Stimulated activated CD4-positive, alpha-beta T cell treated with anti-CD3 and anti-CD28 coated beads, Interleukin-1b, Interleukin-23, amount 100 ng/mL, for 24 hours (primary cell): ENCODE measurements around the gene LMF1.
"Not testable (repeated sequence)": the region's sequence is repeated elsewhere in the genome, so short reads cannot be mapped to it uniquely, and the experiment has no call there.

ENCODE experiments used
- DNase-seq, 4 experiments: peaks; one replicate each; pipeline ENCODE4 v3.0.0-alpha.2; 2020; ENCODE audit warnings: low read depth in 4 of 4, low spot score in 1 of 4

LMF1 gene

DNA sequence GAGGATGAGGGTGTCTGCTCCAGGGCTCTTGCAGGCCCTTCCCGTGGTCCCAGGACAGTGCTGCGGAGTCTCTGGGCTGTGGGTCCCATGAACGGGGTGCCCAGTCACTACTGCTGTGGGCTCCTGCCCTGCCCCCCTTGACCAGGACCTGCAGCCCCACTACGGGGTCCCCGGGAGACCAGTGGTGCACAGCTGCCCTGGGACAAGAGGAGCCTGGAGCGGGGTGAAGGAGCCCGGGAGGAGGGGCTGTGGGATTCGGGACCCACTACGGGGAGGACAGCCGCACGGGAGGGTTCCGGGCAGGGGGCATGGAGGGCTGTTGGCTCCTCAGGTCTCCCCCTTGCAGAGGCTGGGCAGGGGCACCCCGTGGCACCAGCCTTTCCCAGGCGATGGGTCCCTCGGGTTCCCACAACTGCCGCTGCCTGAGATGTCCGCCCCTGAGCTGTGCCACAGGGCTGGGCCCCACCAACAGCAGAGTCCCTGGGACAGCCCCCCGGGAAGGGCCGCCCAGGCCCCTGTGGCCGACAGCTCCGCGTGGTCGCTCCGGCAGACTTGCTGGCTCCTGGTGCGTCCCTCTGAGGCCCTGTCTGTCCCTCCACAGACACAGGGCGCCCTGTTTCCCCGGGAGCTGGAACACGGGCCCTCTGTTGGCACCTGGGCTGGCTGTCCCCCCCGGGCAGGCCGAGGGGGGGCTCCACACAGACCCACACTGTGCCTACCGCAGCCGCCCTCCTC, 118.2 kb downstream of the LMF1 start:
- DNase-seq = no peak

DNA sequence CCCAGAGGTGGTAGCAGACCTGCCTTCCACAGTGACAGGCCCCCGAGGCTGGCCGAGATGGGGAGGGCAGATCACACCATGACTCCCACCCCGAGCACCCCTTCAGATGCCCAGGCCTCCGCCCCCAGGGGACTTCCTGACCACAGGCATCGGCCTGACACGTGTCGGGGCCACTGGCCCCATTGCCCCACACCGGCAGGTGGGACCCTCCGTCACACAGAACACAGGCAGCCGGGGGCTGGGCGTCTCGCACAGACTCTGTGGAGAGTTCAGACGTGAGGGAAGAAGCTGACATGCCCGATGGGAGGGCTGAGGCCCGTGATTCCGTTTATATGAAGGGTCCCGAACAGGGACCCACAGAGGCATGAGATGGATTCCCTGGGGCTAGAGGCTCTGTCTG, 118.9 kb downstream of the LMF1 start:
- DNase-seq = no peak

DNA sequence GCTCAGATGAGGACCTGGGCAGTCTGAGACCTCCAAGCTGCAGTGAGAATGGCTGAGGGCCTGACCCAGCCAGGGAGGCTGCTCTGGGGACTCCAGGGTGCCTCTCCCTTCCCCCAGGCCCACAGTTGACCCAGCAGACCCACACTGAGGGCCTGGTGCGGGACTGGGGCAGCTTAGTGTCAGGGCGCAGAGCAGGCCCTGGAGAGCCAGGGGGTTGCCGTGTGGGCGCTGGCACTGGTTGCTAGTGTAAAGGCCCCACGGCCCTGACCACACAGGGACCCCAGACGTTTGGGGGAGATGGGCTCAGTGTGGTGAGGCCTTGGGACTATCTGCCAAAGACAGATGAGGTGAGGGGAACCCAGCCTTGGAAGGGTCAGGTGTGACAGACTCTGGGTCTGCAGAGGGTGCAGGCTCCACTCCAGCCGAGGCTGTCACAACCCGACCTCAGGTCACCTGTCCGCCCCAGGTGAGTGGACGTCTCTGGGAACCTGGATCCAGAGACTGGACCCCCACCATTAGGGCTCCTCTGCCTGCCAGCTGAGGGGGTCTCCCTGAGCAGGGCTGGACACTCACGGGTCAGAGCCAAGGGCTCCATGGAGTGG, 119.5 kb downstream of the LMF1 start:
- DNase-seq = no peak

GRCh38 chr16:850668-851067, 120.1 kb downstream of the LMF1 start:
- DNase-seq = no peak

GRCh38 chr16:848510-849253, 122.1 kb downstream of the LMF1 start:
- no peak for DNase-seq

DNA sequence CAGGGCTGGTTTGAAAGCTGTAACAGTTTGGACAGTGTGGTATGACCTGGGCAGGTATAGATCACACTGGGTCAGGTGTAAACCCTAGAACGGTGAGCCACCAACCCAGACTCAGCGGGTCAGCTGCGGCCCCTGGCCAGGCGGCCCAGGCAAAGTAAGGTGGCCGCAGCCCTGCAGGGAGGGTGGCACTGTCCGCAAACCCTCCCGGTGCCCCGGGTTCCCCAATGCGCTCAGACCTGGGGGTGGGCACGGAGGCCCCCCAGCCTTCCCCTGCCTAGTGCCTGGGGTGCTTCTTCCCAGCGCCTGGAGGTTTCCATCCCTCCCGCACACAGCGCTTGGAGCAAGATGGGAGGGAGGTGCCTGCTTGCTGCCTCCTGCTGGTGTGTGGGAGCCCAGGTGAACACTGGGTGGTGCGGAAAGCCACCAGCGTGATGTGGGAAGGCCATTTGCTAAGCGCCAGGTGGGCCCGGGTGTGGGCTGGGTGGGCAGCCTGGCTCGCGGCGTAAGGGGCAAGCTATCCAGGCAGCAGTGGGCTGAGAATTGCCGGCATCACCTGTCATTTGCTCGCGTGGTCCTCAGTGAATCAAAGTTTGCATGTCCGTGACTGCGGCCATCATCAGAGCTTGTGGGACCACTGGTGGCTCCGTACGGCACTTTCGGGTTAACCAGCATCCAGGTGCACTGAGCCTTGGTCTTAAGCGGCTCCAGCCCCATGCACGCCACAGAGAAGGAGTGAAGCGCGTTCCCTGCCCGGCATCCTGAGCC, 122.9 kb downstream of the LMF1 start:
- no peak for DNase-seq

GRCh38 chr16:847151-847550, 123.6 kb downstream of the LMF1 start:
- DNase-seq = no peak

DNA sequence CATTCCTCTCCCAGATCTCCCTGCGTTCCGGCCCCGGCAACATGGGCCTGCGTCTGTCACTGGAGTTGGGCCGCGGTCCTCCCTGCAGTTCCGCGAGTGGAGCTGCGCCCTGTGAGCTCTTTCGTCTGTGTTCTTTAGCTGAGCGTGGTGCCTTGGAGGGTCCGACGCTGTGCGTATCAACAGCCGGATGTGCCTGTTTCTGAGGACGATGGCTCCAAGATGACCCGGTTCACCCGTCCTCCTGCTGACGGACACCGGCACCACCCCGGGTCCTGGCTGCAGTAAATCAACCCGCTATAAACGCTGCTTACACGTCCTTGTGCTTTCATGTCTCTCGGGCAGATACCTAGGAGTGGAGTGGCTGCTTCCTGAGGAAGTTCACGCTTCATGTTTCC, 125.4 kb downstream of the LMF1 start:
- no peak for DNase-seq

DNA sequence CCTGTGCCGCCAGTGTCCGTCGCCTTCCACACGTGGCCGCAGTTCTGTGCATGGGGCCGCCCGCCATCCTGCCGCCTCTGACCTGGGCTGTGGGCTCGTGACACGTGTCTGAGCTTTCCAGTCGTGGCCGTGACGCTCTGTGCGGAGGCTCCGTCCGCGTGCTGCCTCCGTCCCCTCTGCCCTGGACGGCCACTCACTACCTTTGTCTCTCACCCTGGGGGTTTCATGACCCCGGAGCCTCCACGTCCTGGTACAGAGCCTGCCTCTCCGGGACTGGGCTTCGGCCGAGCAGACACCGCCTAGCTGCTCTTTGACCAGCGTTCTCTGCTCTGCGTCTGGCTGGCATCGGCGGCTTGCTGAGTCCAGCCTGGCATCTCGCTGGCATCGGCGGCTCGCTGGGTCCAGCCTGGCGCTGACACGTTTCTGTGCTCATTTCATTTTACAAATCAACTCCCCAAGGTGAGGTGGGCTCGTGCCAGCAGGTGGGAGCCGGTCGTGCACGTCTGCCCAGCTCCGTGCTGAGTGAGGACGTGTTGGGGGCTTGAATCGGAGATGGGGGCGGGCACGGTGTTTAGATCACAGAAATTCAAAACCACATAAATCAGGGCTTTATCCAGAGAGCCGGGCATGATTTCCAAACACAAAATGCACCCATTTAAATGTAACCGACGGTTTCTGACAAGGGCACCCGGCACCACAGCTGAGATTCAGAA, 126.0 kb downstream of the LMF1 start:
- DNase-seq = no peak

DNA sequence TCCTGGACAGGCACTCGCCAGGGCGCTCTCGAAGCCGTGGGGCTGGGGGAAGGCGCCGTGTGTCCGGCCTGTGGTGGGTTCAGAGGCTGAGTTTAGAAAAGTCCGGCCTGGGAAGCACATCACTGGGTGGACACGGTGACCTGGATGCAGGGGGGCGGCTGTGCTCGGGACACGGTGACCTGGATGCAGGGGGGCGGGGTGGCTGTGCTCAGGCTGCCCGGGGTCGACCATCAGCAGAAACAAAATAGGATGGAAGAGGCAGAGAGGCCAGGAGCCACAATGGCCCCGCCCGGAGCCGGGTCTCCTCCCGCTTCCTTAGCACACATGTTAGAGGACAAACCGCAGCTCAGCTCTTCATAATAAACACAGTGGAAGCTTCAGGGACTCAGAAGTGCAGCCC, 127.0 kb downstream of the LMF1 start:
- DNase-seq = no peak

DNA sequence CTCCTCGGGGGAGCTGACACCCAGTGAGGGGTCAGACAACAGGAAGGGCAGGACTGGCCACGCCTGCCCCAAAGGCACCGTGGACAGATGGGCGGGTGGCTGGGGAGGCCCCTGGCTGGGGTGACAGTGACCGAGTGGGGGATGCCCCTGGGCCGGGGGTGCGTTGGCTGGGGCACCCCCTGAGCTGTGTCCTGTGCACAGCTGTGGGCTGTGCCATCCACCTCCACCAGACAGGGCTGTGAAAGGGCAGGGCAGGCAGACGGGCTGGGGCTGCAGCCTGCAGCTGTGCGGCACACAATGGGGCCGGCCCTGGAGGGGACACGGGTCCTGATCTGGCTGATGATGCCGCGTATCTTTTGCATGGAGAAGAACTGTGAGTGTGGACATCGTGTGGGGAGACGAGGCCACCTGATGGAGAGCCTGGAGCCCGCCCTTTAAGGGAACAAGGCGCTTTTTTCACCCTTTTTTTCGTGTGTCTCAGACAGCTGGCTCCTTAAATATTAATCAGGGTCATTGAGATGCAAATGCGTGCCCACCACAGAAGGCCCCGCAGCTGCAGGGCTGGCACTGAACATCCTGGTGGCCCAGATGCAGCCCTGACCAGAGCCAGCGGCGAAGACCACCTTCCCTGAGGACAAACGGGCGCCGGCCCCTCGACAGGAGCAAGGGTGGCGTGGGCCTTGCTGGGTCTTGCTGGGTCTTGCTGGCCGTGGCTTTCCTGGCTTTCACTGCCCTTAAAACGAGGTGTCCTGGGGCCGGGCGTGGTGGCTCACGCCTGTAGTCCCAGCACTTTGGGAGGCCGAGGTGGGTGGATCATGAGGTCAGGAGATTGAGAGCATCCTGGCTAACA, 127.8 kb downstream of the LMF1 start:
- DNase-seq = no peak

- no peak for DNase-seq
Measured at GRCh38 chr16:842061-842476, 128.7 kb downstream of the LMF1 start.

GRCh38 chr16:841455-842060, 129.2 kb downstream of the LMF1 start:
- no peak for DNase-seq

GRCh38 chr16:840561-841454, 130.0 kb downstream of the LMF1 start:
- DNase-seq = no peak

GRCh38 chr16:839643-840408, 131.0 kb downstream of the LMF1 start:
- DNase-seq = no peak

DNA sequence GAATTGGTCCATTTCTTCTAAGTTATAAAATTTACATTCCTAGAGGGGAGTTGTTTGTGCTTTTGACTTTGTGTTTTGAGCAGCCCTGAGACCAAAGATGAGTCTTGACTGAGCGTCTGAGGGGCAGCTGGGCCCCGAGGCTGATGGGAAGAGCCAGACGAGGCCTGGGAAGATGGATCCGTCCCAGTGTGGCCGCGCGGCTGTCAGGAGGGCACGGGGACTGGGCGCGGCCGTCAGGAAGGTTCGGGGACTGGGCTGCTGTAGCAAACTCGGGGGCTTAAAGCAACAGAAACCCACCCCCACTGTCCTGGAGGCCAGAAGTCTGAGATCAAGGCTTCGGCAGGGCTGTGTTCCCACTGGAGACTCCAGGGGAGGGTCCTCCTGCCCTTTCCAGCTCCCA, 132.0 kb downstream of the LMF1 start:
- no peak for DNase-seq

GRCh38 chr16:836822-837221, 134.0 kb downstream of the LMF1 start:
- DNase-seq = not testable (repeated sequence)

- no peak for DNase-seq
Measured at GRCh38 chr16:836221-836620, 134.6 kb downstream of the LMF1 start.
